ENCODE measurements around the gene SRGAP2C.
"Not testable (repeated sequence)": the region's sequence is repeated elsewhere in the genome, so short reads cannot be mapped to it uniquely, and the experiment has no call there.

GRCh38 chr1:121356819-121357218, 172.0 kb downstream of the SRGAP2C start:
- not testable (repeated sequence) for TF ChIP-seq POLR2AphosphoS5 (IDR thresholded peaks at IDR 0.05; ENCODE audit: borderline replicate concordance, low read depth, low read length); EZH2 (IDR thresholded peaks at IDR 0.05)
